ENCODE results near the gene SMYD3. TPM values are rescaled to one million over a fixed set of nuclear protein-coding genes. Genes with fewer than 3 reads are reported as not detected.

Gene SMYD3
- total RNA-seq, 2 experiments from 2014 or later = 22.6 to 24.6 TPM

GRCh38 chr1:246343937-246344336, 163.1 kb downstream of the SMYD3 start:
- CTCF ChIA-PET = no interaction called here
- H3K4me1 Mint-ChIP-seq (ENCODE audit: low read depth) = peaks cover 14% of the 10 kb centered on the region
- H3K4me3 Mint-ChIP-seq = no peak overlapping the region
- POLR2A ChIA-PET = interaction anchor here (1.0 kb wide), 1 partner anchor 61 kb away, joined by 3 read pairs; no protein-coding TSS in a partner anchor
- ATAC-seq = no peak
- no peaks in the 10 kb centered on the region for H3K27me3 Mint-ChIP-seq
- peaks cover 3% of the 10 kb centered on the region for H3K9me3 Mint-ChIP-seq
- peaks cover 17% of the 10 kb centered on the region for H3K36me3 Mint-ChIP-seq (ENCODE audit: low read depth)
- intact Hi-C loops (cut with micrococcal nuclease) = no loop called here
- no peak overlapping the region for H3K27ac Mint-ChIP-seq
- TF ChIP-seq CTCF (IDR thresholded peaks at IDR 0.05) = no peak
- no peak for DNase-seq

- TF ChIP-seq CTCF (IDR thresholded peaks at IDR 0.05) = no peak
- no peak overlapping the region for H3K4me3 Mint-ChIP-seq
- ChIA-PET POLR2A (no interaction called here), CTCF (no interaction called here)
- intact Hi-C loops (cut with micrococcal nuclease) = no loop called here
- no peaks in the 10 kb centered on the region for H3K27me3 Mint-ChIP-seq
- H3K9me3 Mint-ChIP-seq = peaks cover 3% of the 10 kb centered on the region
- no peak for DNase-seq
- peaks cover 16% of the 10 kb centered on the region for H3K36me3 Mint-ChIP-seq (ENCODE audit: low read depth)
- H3K4me1 Mint-ChIP-seq (ENCODE audit: low read depth) = peaks cover 21% of the 10 kb centered on the region
- H3K27ac Mint-ChIP-seq = no peak overlapping the region
- no peak for ATAC-seq
Observed at GRCh38 chr1:246343251-246343650, 163.8 kb downstream of the SMYD3 start.

GRCh38 chr1:246338546-246338945, 168.5 kb downstream of the SMYD3 start:
- Mint-ChIP-seq H3K9me3 (no peaks in the 10 kb centered on the region), H3K27ac (peak overlapping the region; percentile 25), H3K4me3 (no peak overlapping the region), H3K36me3 (ENCODE audit: low read depth) (peaks cover 19% of the 10 kb centered on the region), H3K4me1 (ENCODE audit: low read depth) (peaks cover 33% of the 10 kb centered on the region), H3K27me3 (no peaks in the 10 kb centered on the region)
- no peak for TF ChIP-seq CTCF (IDR thresholded peaks at IDR 0.05)
- POLR2A ChIA-PET = interaction anchor here (0.6 kb wide), 1 partner anchor 79 kb away, joined by 3 read pairs; no protein-coding TSS in a partner anchor
- CTCF ChIA-PET = interaction anchor here (1.7 kb wide), 1 partner anchor 9 kb away, joined by 4 read pairs; no protein-coding TSS in a partner anchor
- no peak for DNase-seq
- peak; percentile 74 for ATAC-seq
- intact Hi-C loops (cut with micrococcal nuclease) = loop anchor here (10.0 kb wide), 2 partner anchors 136 to 224 kb away; no protein-coding TSS in a partner anchor

- H3K27ac Mint-ChIP-seq = peak overlapping the region; percentile 25
- POLR2A ChIA-PET = interaction anchor here (0.6 kb wide), 2 partner anchors 78 to 226 kb away, joined by 3 read pairs; no protein-coding TSS in a partner anchor
- peaks cover 32% of the 10 kb centered on the region for H3K4me1 Mint-ChIP-seq (ENCODE audit: low read depth)
- no peak for TF ChIP-seq CTCF (IDR thresholded peaks at IDR 0.05)
- intact Hi-C loops (cut with micrococcal nuclease) = loop anchor here (10.0 kb wide), 2 partner anchors 137 to 223 kb away; no protein-coding TSS in a partner anchor
- ATAC-seq (no peak), DNase-seq (no peak)
- CTCF ChIA-PET = interaction anchor here (1.7 kb wide), 1 partner anchor 8 kb away, joined by 4 read pairs; no protein-coding TSS in a partner anchor
- H3K27me3 Mint-ChIP-seq = no peaks in the 10 kb centered on the region
- H3K4me3 Mint-ChIP-seq = no peak overlapping the region
- peaks cover 20% of the 10 kb centered on the region for H3K36me3 Mint-ChIP-seq (ENCODE audit: low read depth)
- no peaks in the 10 kb centered on the region for H3K9me3 Mint-ChIP-seq
Observed at GRCh38 chr1:246338098-246338497, 169.0 kb downstream of the SMYD3 start.

GRCh38 chr1:246335151-246335550, 171.9 kb downstream of the SMYD3 start:
- H3K4me3 Mint-ChIP-seq = no peak overlapping the region
- POLR2A ChIA-PET = no interaction called here
- H3K27me3 Mint-ChIP-seq = no peaks in the 10 kb centered on the region
- no peak for ATAC-seq
- DNase-seq = no peak
- H3K4me1 Mint-ChIP-seq (ENCODE audit: low read depth) = peaks cover 53% of the 10 kb centered on the region
- TF ChIP-seq CTCF (IDR thresholded peaks at IDR 0.05) = no peak
- intact Hi-C loops (cut with micrococcal nuclease) = loop anchor here (10.0 kb wide), 2 partner anchors 140 to 220 kb away; no protein-coding TSS in a partner anchor
- CTCF ChIA-PET = no interaction called here
- H3K36me3 Mint-ChIP-seq (ENCODE audit: low read depth) = peaks cover 40% of the 10 kb centered on the region
- peaks cover 2% of the 10 kb centered on the region for H3K9me3 Mint-ChIP-seq
- H3K27ac Mint-ChIP-seq = no peak overlapping the region
